ENCODE results near the gene CD34.

Gene CD34

GRCh38 chr1:207850621-207851407, 60.1 kb downstream of the CD34 start:
- no peak for DNase-seq

- DNase-seq = no peak
Measured at GRCh38 chr1:207849646-207850045, 61.3 kb downstream of the CD34 start.

GRCh38 chr1:207849016-207849415, 61.9 kb downstream of the CD34 start:
- DNase-seq = no peak

GRCh38 chr1:207848234-207848633, 62.7 kb downstream of the CD34 start:
- DNase-seq = no peak

- no peak for DNase-seq
Measured at GRCh38 chr1:207847116-207847515, 63.8 kb downstream of the CD34 start.

GRCh38 chr1:207845109-207845508, 65.8 kb downstream of the CD34 start:
- DNase-seq = no peak

GRCh38 chr1:207844371-207844770, 66.6 kb downstream of the CD34 start:
- no peak for DNase-seq

GRCh38 chr1:207842506-207842905, 68.4 kb downstream of the CD34 start:
- DNase-seq = no peak

- no peak for DNase-seq
Measured at GRCh38 chr1:207841901-207842300, 69.0 kb downstream of the CD34 start.

GRCh38 chr1:207841293-207841692, 69.6 kb downstream of the CD34 start:
- DNase-seq = no peak

GRCh38 chr1:207840380-207840779, 70.5 kb downstream of the CD34 start:
- no peak for DNase-seq

- DNase-seq = no peak
Measured at GRCh38 chr1:207839083-207839413, 71.9 kb downstream of the CD34 start.

GRCh38 chr1:207838156-207839082, 72.5 kb downstream of the CD34 start:
- no peak for DNase-seq

GRCh38 chr1:207837673-207838072, 73.3 kb downstream of the CD34 start:
- DNase-seq = no peak

- DNase-seq = no peak
Measured at GRCh38 chr1:207836591-207837347, 74.2 kb downstream of the CD34 start.

- DNase-seq = no peak
Measured at GRCh38 chr1:207835958-207836357, 75.0 kb downstream of the CD34 start.

- DNase-seq = no peak
Measured at GRCh38 chr1:207833956-207834660, 76.8 kb downstream of the CD34 start.

GRCh38 chr1:207833381-207833780, 77.5 kb downstream of the CD34 start:
- no peak for DNase-seq

- DNase-seq = no peak
Measured at GRCh38 chr1:207832796-207833195, 78.1 kb downstream of the CD34 start.

- no peak for DNase-seq
Measured at GRCh38 chr1:207831517-207832327, 79.2 kb downstream of the CD34 start.
